A673 (cell line): ENCODE results near the gene CXCL12. TPM values are rescaled to one million over a fixed set of nuclear protein-coding genes. Genes with fewer than 3 reads are reported as not detected.

ENCODE experiments used
- BruUV-seq: library from RNA; stranded (reverse); fragments of 400-500 nt; replicated peaks from 2 replicates; lab custom pipeline; 2021; lab: Mats Ljungman, UMichigan
- CTCF ChIA-PET: fragments of 300-600 bp; sonication (Branson Sonifier 250); formaldehyde crosslinking; loops from one replicate; lab custom pipeline; 2022; ENCODE audit warnings: antibody characterized with exemption; lab: Charles Lee
- POLR2A ChIA-PET: fragments of 300-600 bp; sonication (Branson Sonifier 250); formaldehyde crosslinking; loops from one replicate; lab custom pipeline; 2022; ENCODE audit warnings: antibody characterized with exemption; ENCODE audit not compliant: low non-redundant PET; lab: Charles Lee
- DNase-seq: peaks from one replicate; pipeline ENCODE4 v3.0.0-alpha.2; 2015; ENCODE audit warnings: low spot score
- H3K27ac ChIP-seq: fragments of 200-600 bp; sonication (generic); 2 replicates; pipeline ENCODE4 v1.5.1; 2016; ENCODE audit warnings: mixed run types, low read depth, mild to moderate bottlenecking, mixed read lengths, antibody characterized with exemption, low read length; ENCODE audit not compliant: poor library complexity, severe bottlenecking
- H3K27me3 ChIP-seq: fragments of 200-600 bp; sonication (generic); replicated peaks from 2 replicates; pipeline ENCODE4 v1.6.1; 2017; ENCODE audit warnings: mixed run types, low read depth, mild to moderate bottlenecking, mixed read lengths, antibody characterized with exemption, low read length; ENCODE audit not compliant: insufficient read depth, poor library complexity
- H3K36me3 ChIP-seq: fragments of 200-600 bp; sonication (generic); 2 replicates; pipeline ENCODE4 v1.6.1; 2016; ENCODE audit warnings: mixed run types, mild to moderate bottlenecking, mixed read lengths, antibody characterized with exemption, low read length; ENCODE audit not compliant: insufficient read depth, poor library complexity, severe bottlenecking
- H3K4me1 ChIP-seq: fragments of 200-600 bp; sonication (generic); 2 replicates; pipeline ENCODE4 v1.6.1; 2017; ENCODE audit warnings: mixed run types, mild to moderate bottlenecking, mixed read lengths, antibody characterized with exemption, low read length; ENCODE audit not compliant: insufficient read depth, poor library complexity, severe bottlenecking
- H3K4me3 ChIP-seq: fragments of 200-600 bp; sonication (generic); 2 replicates; pipeline ENCODE4 v1.5.1; 2016; ENCODE audit warnings: low read depth, mixed run types, mild to moderate bottlenecking, mixed read lengths, low read length; ENCODE audit not compliant: poor library complexity, severe bottlenecking
- H3K9me3 ChIP-seq: fragments of 200-600 bp; sonication (generic); 2 replicates; pipeline ENCODE4 v1.6.1; 2016; ENCODE audit warnings: mixed run types, low read depth, mild to moderate bottlenecking, mixed read lengths, antibody characterized with exemption, low read length; ENCODE audit not compliant: poor library complexity, severe bottlenecking
- CTCF ChIP-seq: fragments of 300-800, 200-600 bp; sonication (generic); conservative IDR thresholded peaks from 2 replicates; pipeline ENCODE4 v1.5.1; 2017; ENCODE audit warnings: low read depth, mild to moderate bottlenecking, antibody characterized with exemption, low read length, moderate library complexity, mixed read lengths
- EZH2 ChIP-seq: fragments of 200-600 bp; sonication (generic); IDR thresholded peaks from 2 replicates; pipeline ENCODE4 v1.6.1; 2017; ENCODE audit warnings: borderline replicate concordance, low read depth, mild to moderate bottlenecking, mixed read lengths, antibody characterized with exemption, low read length; ENCODE audit not compliant: poor library complexity, severe bottlenecking
- intact Hi-C: fragments of 100-400 bp; cut with micrococcal nuclease; formaldehyde crosslinking; loops from one replicate; pipeline ENCODE4 v1.10.0; 2022; ENCODE audit not compliant: unreplicated experiment
- total RNA-seq: library from RNA; stranded (reverse); gene quantifications from 2 replicates; pipeline ENCODE4 v1.2.3, GENCODE V29; 2021

CXCL12 gene
- total RNA-seq, 1 experiment from 2014 or later: 0.30 TPM

DNA sequence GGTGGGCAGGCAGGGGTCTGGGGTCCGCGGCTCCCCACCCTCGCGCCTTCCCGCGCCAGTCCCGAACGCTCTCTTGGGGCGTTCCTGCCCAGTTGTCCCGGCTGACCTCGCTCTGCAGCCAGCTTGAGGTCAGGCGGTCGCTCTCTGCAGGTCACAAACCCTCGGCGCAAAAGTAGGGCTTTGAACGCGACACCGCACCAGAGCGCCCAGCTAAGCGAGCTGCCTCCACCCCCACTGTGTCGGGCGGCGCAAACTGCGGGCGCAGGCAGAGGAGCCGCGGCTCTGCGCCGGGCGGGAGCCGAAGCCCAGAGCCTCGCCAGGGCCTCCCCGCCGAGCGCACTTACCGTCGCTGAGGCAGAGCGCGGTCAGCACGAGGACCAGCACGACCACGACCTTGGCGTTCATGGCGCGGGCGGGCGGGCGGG lies 284 bp downstream of the CXCL12 start:
- no TSS peak for BruUV-seq
- H3K4me3 ChIP-seq: peak overlapping the region; percentile 12
- no peak overlapping the region for H3K27ac ChIP-seq
- peak; percentile 13 for DNase-seq
- H3K9me3 ChIP-seq: no peaks in the 10 kb centered on the region
- no peak for TF ChIP-seq EZH2
- TF ChIP-seq CTCF: no peak
- peaks cover 27% of the 10 kb centered on the region for H3K27me3 ChIP-seq
- CTCF ChIA-PET: no interaction called here
- intact Hi-C loops: loop anchor here (5.0 kb wide), 3 partner anchors 473 to 712 kb away; no protein-coding TSS in a partner anchor
- H3K4me1 ChIP-seq: no peaks in the 10 kb centered on the region
- POLR2A ChIA-PET: no interaction called here
- H3K36me3 ChIP-seq: no peaks in the 10 kb centered on the region

DNA sequence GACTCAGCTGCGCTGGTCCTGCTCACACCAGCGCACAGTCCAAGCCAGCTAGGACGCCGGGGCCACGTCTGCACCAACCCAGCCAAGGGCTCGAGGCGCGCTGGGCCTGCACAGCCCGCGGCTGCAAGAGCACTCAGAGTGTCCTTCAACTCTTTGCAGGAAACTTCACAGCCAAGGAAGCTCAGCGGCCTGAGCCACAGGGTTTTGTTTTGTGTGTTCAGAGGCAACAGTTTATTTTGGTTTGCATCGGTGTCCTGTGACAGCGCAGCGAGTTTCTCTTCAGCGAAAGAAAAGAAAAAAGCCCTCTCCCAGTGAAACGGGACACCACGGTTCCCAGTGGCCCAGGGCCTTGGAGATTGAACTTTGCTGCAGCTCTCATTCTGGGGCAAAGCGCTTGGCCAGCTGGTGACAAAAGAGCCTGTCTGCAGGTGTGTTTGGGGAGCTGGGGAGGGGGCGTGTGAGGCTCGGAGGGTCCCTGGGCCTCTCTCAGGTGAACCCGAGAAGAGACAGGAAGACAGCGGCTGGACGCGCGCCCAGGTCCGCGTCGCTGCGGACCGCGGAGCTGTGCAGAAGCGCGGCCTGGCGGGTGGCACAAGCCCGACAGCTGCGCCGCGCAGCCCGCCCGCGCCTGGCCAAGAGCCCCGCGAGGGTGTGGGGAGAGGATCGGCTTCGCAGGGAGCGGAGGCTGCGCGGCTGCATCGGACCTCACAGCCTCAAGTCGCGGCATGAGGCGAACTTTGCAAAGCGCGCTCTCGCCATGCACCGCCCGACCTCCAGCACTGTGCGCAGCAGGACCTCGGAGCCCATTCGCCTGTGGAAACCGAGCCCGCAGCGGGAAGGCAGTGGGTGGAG lies 922 bp downstream of the CXCL12 start:
- no peaks in the 10 kb centered on the region for H3K9me3 ChIP-seq
- ChIA-PET POLR2A (no interaction called here), CTCF (no interaction called here)
- H3K4me3 ChIP-seq: peak overlapping the region; percentile 12
- intact Hi-C loops: no loop called here
- H3K36me3 ChIP-seq: no peaks in the 10 kb centered on the region
- H3K4me1 ChIP-seq: no peaks in the 10 kb centered on the region
- TF ChIP-seq CTCF (no peak), EZH2 (peak; percentile 77)
- no TSS peak for BruUV-seq
- peaks cover 27% of the 10 kb centered on the region for H3K27me3 ChIP-seq
- DNase-seq: no peak
- H3K27ac ChIP-seq: no peak overlapping the region

DNA sequence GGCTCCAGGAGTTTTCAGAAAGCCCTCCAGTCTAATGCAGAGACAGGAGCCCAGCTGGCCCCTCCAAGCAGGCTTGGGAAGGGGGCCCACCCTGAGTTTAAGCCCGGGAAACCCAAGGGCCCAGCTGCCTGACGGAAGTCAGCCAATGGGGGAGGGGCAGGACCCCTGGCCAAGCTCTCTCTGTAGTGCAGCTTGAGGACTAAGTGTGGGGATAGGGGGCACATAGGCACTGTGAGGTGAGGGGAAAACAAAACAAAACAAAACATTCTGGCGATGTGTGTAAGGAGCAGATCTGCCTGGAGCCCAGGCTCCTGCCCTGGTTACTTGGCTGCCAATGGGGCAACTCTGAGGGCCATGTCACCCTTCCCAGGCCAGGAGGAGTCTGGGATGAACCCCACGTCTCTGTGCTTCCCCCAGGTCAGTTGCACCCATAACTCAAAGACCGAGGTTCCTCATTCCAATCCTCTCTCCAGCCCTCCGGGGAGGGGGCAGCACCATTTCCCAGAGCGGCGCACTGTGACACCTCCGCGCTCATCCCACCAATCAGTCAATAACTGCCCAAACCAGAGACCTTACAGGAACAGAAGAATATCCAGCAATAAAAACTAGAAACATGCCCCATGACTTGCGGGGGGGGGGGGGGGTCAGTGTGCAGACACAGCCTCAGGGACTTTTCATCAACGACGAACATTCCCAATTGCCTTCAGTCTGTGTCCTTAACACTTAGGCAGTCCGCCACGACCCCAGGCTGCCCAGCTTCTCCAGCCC lies 1.7 kb downstream of the CXCL12 start:
- ChIA-PET CTCF (no interaction called here), POLR2A (no interaction called here)
- no peaks in the 10 kb centered on the region for H3K9me3 ChIP-seq
- H3K4me1 ChIP-seq: no peaks in the 10 kb centered on the region
- no peak for DNase-seq
- no peak overlapping the region for H3K27ac ChIP-seq
- TF ChIP-seq CTCF (no peak), EZH2 (no peak)
- H3K27me3 ChIP-seq: peaks cover 27% of the 10 kb centered on the region
- H3K4me3 ChIP-seq: no peak overlapping the region
- intact Hi-C loops: no loop called here
- BruUV-seq: no TSS peak
- H3K36me3 ChIP-seq: no peaks in the 10 kb centered on the region
